Suprapubic skin (tissue), 4 donors: Measurements from ENCODE around the gene LAMA4.

ENCODE experiments used
- CTCF ChIP-seq, 2 donors: fragments of 200-600 bp in 1 of 2; fragments of 450-650 bp in 1 of 2; sonication (generic) in 1 of 2; IDR thresholded peaks; one replicate each; pipeline ENCODE4 v1.5.1; 2016 to 2019; ENCODE audit warnings: antibody characterized with exemption in 2 of 2, mild to moderate bottlenecking in 1 of 2, moderate library complexity in 1 of 2
- EP300 ChIP-seq: sonication (generic); formaldehyde crosslinking; IDR thresholded peaks from one replicate; pipeline ENCODE4 v1.6.1; 2017; ENCODE audit warnings: antibody characterized with exemption
- POLR2A ChIP-seq, 2 donors: fragments of 450-650 bp; IDR thresholded peaks; one replicate each; pipeline ENCODE4 v1.6.1; 2017; ENCODE audit warnings: antibody characterized with exemption in 2 of 2, mild to moderate bottlenecking in 2 of 2, moderate library complexity in 2 of 2
- POLR2AphosphoS5 ChIP-seq, 3 donors: sonication (generic); formaldehyde crosslinking; IDR thresholded peaks; one replicate each; pipeline ENCODE4 v1.6.1; 2017; ENCODE audit warnings: antibody characterized with exemption in 3 of 3

- TF ChIP-seq POLR2A (IDR thresholded peaks at IDR 0.05): no peak
- TF ChIP-seq CTCF (IDR thresholded peaks at IDR 0.05): no peak
- no peak for TF ChIP-seq EP300
- TF ChIP-seq POLR2AphosphoS5 (IDR thresholded peaks at IDR 0.05): no peak
Measured at GRCh38 chr6:112191509-112192020, 62.8 kb downstream of the LAMA4 start.
